Subcutaneous adipose tissue (tissue), 4 donors: ENCODE data around the gene GGT5. TPM values are rescaled to one million over a fixed set of nuclear protein-coding genes. Genes with fewer than 3 reads are reported as not detected.

Source experiments
- CTCF ChIP-seq: fragments of 450-650 bp; IDR thresholded peaks from one replicate; pipeline ENCODE4 v1.5.1; 2016; ENCODE audit warnings: low read depth, mild to moderate bottlenecking, control low read depth, antibody characterized with exemption, moderate library complexity
- total RNA-seq, 4 donors: library from RNA; depleted of rRNA; stranded (reverse); fragments of >200 nt; gene quantifications; one replicate each; pipeline ENCODE4 v1.1.0, GENCODE V29; 2016

GGT5 gene
- total RNA-seq, 4 donors from 2014 or later, result 55.9 to 111 (median 64.6) TPM

- no peak for TF ChIP-seq CTCF
Measured at GRCh38 chr22:24205438-24206195, 39.3 kb downstream of the GGT5 start.

- no peak for TF ChIP-seq CTCF
Measured at GRCh38 chr22:24201681-24202614, 42.9 kb downstream of the GGT5 start.

- TF ChIP-seq CTCF, result no peak
Measured at GRCh38 chr22:24200619-24201212, 44.2 kb downstream of the GGT5 start.

GRCh38 chr22:24198682-24199052 lies 46.2 kb downstream of the GGT5 start:
- TF ChIP-seq CTCF, result no peak

GRCh38 chr22:24191893-24192292 lies 53.0 kb downstream of the GGT5 start:
- TF ChIP-seq CTCF, result no peak

- TF ChIP-seq CTCF, result no peak
Measured at GRCh38 chr22:24191381-24191841, 53.5 kb downstream of the GGT5 start.
